A549 (cell line): ENCODE results near the gene MBP.

Experiments used
- CHD4 ChIP-seq: fragments of 200-600 bp; sonication (generic); IDR thresholded peaks from 2 replicates; pipeline ENCODE4 v1.6.1; 2016; ENCODE audit warnings: antibody characterized with exemption, mild to moderate bottlenecking, borderline replicate concordance
- CTCF ChIP-seq: fragments of >200 bp; sonication (Bioruptor Twin); formaldehyde crosslinking; IDR thresholded peaks from 3 replicates; pipeline ENCODE4 v1.5.1; 2016
- HOXB5 ChIP-seq: fragments of 250-450 bp; sonication (Bioruptor Pico); IDR thresholded peaks from 2 replicates; pipeline ENCODE4 v1.5.0; 2020; ENCODE audit warnings: mild to moderate bottlenecking, moderate library complexity
- MAZ ChIP-seq: fragments of 150-350 bp; IDR thresholded peaks from 2 replicates; pipeline ENCODE4 v1.6.1; 2014; ENCODE audit warnings: antibody characterized with exemption, low read depth, low read length, borderline replicate concordance
- PHF8 ChIP-seq: fragments of 200-600 bp; sonication (generic); IDR thresholded peaks from 2 replicates; pipeline ENCODE4 v1.6.1; 2016; ENCODE audit warnings: low read depth, mild to moderate bottlenecking, antibody characterized with exemption, moderate library complexity, borderline replicate concordance
- RNF2 ChIP-seq: fragments of 200-600 bp; sonication (generic); IDR thresholded peaks from 2 replicates; pipeline ENCODE4 v1.6.1; 2016; ENCODE audit warnings: low read depth, mild to moderate bottlenecking, antibody characterized with exemption, moderate library complexity, borderline replicate concordance

DNA sequence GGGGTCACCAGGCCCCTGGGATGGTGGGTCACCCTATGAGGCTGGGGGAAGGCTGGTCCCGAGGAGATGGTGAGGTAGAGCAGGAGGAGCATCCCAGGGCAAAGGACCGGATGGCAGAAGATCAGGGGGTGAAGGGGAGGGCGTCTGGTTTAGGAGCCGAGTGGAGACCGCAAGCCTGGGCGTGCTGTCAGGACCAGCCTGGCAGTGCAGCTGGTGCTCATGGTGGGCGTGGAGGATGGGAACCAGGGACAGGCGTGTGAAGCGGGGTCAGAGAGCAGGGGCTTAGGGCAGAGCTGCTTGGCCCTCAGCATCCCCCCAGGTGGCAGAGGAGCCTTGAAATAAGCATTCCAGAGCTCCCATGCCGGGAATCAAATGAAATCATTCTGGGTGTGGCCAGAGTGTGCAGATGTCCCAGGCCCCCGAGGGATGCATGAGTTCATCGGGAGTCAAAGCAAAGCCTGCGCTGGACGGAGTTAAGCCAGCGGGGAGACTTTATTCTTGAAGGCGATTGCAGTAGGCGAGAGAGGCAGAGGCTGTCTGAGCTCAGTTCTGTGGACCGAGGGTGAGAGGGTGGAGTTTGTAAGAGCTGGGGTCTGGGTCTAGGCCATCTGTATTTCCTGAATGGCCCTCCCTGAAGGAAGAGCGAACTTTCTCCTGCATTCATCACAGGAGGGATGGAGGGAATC, 33.1 kb upstream of the MBP start:
- TF ChIP-seq CTCF: no peak
- no peak for TF ChIP-seq MAZ
- TF ChIP-seq CHD4: no peak
- TF ChIP-seq PHF8: no peak
- no peak for TF ChIP-seq RNF2
- no peak for TF ChIP-seq HOXB5
